ENCODE measurements around the gene HAAO. TPM values are rescaled to one million over a fixed set of nuclear protein-coding genes. Genes with fewer than 3 reads are reported as not detected.

Gene HAAO
- total RNA-seq, 4 donors from 2014 or later: 1.9 to 29.4 (median 4.0) TPM; not detected in 1

DNA sequence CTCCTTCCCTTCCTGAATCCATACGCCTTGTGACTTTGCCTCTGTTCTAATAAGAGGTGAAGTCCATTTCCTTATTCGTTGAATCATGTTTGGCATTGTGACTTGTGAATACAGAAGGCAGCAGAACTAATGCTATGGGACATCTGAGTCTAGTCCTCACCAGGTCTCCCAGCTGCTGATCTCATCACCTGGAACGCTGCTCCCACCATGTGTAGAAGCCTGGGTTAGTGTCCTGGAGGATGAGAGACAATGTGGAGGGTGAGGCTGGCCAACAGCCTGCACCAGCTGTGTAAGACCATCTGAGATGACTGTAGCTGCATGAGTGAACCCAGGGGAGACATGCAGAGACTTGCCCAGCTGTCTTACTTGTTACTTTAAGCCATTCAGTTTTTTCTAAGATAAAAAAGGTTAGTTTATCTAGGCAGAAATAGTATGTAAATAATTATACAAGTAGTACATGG is 3.5 kb upstream of the HAAO start:
- no peak for DNase-seq
- H3K9me3 ChIP-seq: no peaks in the 10 kb centered on the region
- no peak overlapping the region for H3K4me3 ChIP-seq
- H3K27me3 ChIP-seq: no peaks in the 10 kb centered on the region
- H3K4me1 ChIP-seq: peaks cover 0 to 22% (median 12%) of the 10 kb centered on the region in 4 donors
- no peaks in the 10 kb centered on the region for H3K36me3 ChIP-seq
- intact Hi-C loops (cut with DNase I; ENCODE audit: low total_unique reads) (no loop called here), in situ Hi-C loops (cut with MboI; ENCODE audit: low pct_ligation_motif_present in 1 of 4, low pct_unique_long_range_greater_than_20kb in 1 of 4, low sequenced_read_pairs in 3 of 4) (no loop called here)
- 34 to 39% methylated on average over 2 to 3 of the region's 3 CpGs for WGBS, 2 donors (ENCODE audit: low coverage in 1 of 2)
- peak in 1 of 3 donors; percentile 6 for TF ChIP-seq POLR2AphosphoS5 (IDR thresholded peaks at IDR 0.05)
- TF ChIP-seq POLR2A (IDR thresholded peaks at IDR 0.05): no peak
- TF ChIP-seq, protein P1, sequence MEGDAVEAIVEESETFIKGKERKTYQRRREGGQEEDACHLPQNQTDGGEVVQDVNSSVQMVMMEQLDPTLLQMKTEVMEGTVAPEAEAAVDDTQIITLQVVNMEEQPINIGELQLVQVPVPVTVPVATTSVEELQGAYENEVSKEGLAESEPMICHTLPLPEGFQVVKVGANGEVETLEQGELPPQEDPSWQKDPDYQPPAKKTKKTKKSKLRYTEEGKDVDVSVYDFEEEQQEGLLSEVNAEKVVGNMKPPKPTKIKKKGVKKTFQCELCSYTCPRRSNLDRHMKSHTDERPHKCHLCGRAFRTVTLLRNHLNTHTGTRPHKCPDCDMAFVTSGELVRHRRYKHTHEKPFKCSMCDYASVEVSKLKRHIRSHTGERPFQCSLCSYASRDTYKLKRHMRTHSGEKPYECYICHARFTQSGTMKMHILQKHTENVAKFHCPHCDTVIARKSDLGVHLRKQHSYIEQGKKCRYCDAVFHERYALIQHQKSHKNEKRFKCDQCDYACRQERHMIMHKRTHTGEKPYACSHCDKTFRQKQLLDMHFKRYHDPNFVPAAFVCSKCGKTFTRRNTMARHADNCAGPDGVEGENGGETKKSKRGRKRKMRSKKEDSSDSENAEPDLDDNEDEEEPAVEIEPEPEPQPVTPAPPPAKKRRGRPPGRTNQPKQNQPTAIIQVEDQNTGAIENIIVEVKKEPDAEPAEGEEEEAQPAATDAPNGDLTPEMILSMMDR (IDR thresholded peaks at IDR 0.05): no peak
- H3K27ac ChIP-seq: peak overlapping the region; percentile 24 to 56 (median 40)

GRCh38 chr2:42795275-42795674 is 2.9 kb upstream of the HAAO start:
- WGBS, 2 donors (ENCODE audit: low coverage in 1 of 2): 81 to 91% methylated on average over 5 to 6 of the region's 6 CpGs
- intact Hi-C loops (cut with DNase I; ENCODE audit: low total_unique reads) (no loop called here), in situ Hi-C loops (cut with MboI; ENCODE audit: low pct_ligation_motif_present in 1 of 4, low pct_unique_long_range_greater_than_20kb in 1 of 4, low sequenced_read_pairs in 3 of 4) (no loop called here)

DNA sequence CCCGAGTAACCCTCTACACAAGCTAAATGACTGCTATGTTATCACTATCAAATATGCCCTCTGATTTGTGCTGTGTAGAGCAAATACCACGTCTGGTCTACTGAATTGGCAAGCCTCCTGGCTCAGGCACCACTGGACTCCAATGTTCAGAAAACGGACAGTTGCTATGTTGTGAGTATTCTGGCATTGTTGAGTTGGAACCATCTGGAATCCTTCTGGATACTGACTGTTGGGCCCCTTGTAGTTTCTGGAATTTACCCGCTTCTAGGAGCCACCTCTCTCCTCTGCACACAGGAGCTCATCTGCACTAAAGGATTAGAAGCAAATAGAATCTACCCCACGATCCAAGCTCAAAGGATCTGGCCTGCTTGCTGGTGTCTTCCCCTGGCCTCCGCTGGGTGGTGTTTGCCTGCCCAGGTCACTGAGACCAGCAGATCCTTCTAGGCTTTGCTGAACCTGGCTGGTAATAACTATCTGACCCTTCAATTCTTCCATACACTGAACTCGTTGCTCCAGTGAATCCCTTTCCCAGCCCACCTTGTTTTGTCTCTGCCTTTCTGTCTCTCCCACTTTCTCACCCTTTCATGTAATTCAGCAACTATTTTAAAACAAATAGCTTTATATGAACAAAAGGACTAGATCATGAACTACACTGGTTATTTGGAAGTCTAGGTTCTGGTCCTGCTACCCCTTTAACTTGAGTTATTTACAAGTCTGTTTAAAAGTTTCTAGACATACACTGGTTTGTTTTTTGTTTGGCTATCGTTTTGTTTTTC is 2.1 kb upstream of the HAAO start:
- peak; percentile 34 for DNase-seq
- 72 to 81% methylated on average over 3 to 8 of the region's 8 CpGs for WGBS, 2 donors (ENCODE audit: low coverage in 1 of 2)
- Histone ChIP-seq H3K9me3 (no peaks in the 10 kb centered on the region), H3K36me3 (no peaks in the 10 kb centered on the region), H3K27ac (peak overlapping the region; percentile 83 to 88 (median 86)), H3K4me1 (peaks cover 0 to 22% (median 12%) of the 10 kb centered on the region in 4 donors), H3K4me3 (no peak overlapping the region), H3K27me3 (no peaks in the 10 kb centered on the region)
- intact Hi-C loops (cut with DNase I; ENCODE audit: low total_unique reads) (no loop called here), in situ Hi-C loops (cut with MboI; ENCODE audit: low pct_ligation_motif_present in 1 of 4, low pct_unique_long_range_greater_than_20kb in 1 of 4, low sequenced_read_pairs in 3 of 4) (no loop called here)
- TF ChIP-seq POLR2A (IDR thresholded peaks at IDR 0.05): no peak
- TF ChIP-seq POLR2AphosphoS5 (IDR thresholded peaks at IDR 0.05): no peak
- TF ChIP-seq EP300 (IDR thresholded peaks at IDR 0.05; ENCODE audit: low read depth): no peak
- TF ChIP-seq, protein P1 (IDR thresholded peaks at IDR 0.05): no peak

More at GRCh38 chr2:42795275-42795674, 2.9 kb upstream of the HAAO start:
- Histone ChIP-seq H3K9me3 (no peaks in the 10 kb centered on the region), H3K27ac (peak overlapping the region in 2 of 4 donors; percentile 24 to 54), H3K4me3 (no peak overlapping the region), H3K4me1 (peaks cover 0 to 22% (median 12%) of the 10 kb centered on the region in 4 donors), H3K36me3 (no peaks in the 10 kb centered on the region), H3K27me3 (no peaks in the 10 kb centered on the region)
- no peak for TF ChIP-seq POLR2AphosphoS5 (IDR thresholded peaks at IDR 0.05)
- no peak for DNase-seq

- peak overlapping the region; percentile 83 to 88 (median 86) for H3K27ac ChIP-seq
- H3K9me3 ChIP-seq: no peaks in the 10 kb centered on the region
- in situ Hi-C loops (cut with MboI; ENCODE audit: low pct_ligation_motif_present in 1 of 4, low pct_unique_long_range_greater_than_20kb in 1 of 4, low sequenced_read_pairs in 3 of 4) (no loop called here), intact Hi-C loops (cut with DNase I; ENCODE audit: low total_unique reads) (no loop called here)
- TF ChIP-seq POLR2A (IDR thresholded peaks at IDR 0.05): no peak
- no peak for TF ChIP-seq EP300 (IDR thresholded peaks at IDR 0.05; ENCODE audit: low read depth)
- no peak for TF ChIP-seq POLR2AphosphoS5 (IDR thresholded peaks at IDR 0.05)
- TF ChIP-seq, protein P1 (IDR thresholded peaks at IDR 0.05): no peak
- H3K36me3 ChIP-seq: no peaks in the 10 kb centered on the region
- H3K4me1 ChIP-seq: peaks cover 0 to 22% (median 12%) of the 10 kb centered on the region in 4 donors
- peak overlapping the region; percentile 56 to 64 (median 60) for H3K4me3 ChIP-seq
- 43 to 57% methylated on average over 5 to 21 of the region's 22 CpGs for whole genome bisulfite sequencing, 2 donors (ENCODE audit: low coverage in 1 of 2)
- no peak for DNase-seq
- H3K27me3 ChIP-seq: no peaks in the 10 kb centered on the region
Measured at GRCh38 chr2:42793334-42794270, 1.2 kb upstream of the HAAO start.

Measured in transverse colon (tissue), 4 donors.